GM21515 (cell line): ENCODE results near the gene RABGEF1.
"Not testable (repeated sequence)": the region's sequence is repeated elsewhere in the genome, so short reads cannot be mapped to it uniquely, and the experiment has no call there.

ENCODE experiments used
- ATAC-seq: cut with Tn5 transposase; IDR thresholded peaks from one replicate; pipeline ENCODE4 v1.9.1; 2021; ENCODE audit not compliant: unreplicated experiment

Gene RABGEF1

DNA sequence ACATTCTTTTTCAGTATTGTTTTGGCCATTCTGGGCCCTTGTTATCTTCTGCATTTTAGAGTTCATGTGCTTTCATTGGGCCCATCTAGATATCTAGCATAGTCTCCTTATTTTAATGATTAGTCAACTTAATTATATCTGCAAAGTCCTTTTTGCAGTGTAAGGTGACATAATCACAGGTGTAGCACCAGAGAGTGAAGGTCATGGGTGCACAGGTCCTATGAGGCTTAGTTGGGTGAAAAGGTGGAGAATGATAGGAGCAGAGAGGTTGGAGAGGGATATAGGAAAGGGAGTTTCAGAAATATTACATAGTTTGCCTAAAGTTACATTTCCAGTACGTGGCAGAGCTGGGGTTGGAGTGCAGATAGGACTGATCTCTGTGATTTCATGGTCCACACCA, 24.4 kb downstream of the RABGEF1 start:
- not testable (repeated sequence) for ATAC-seq

- ATAC-seq, result not testable (repeated sequence)
These were observed 24.9 kb downstream of the RABGEF1 start for GRCh38 chr7:66765322-66766025.

DNA sequence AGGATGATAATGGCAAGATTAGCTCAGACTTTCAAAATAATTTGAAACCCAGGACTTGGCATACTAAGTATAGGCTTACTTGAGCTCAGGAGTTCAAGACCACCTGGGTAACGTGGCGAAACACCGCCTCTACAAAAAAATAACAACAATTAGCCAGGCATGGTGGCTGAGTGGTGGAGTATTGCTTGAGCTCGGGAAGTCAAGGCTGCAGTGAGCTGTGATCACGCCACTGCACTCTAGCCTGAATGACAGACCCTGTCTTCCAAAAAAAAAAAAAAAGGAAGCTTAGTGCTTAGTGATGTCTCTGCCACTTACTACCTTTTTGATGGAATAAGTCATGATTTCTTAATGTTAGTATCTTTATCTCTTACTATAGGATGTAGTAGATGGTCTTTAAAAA, 25.5 kb downstream of the RABGEF1 start:
- ATAC-seq, result no peak

GRCh38 chr7:66767486-66767885, 27.0 kb downstream of the RABGEF1 start:
- not testable (repeated sequence) for ATAC-seq

GRCh38 chr7:66768865-66769832, 28.6 kb downstream of the RABGEF1 start:
- no peak for ATAC-seq

DNA sequence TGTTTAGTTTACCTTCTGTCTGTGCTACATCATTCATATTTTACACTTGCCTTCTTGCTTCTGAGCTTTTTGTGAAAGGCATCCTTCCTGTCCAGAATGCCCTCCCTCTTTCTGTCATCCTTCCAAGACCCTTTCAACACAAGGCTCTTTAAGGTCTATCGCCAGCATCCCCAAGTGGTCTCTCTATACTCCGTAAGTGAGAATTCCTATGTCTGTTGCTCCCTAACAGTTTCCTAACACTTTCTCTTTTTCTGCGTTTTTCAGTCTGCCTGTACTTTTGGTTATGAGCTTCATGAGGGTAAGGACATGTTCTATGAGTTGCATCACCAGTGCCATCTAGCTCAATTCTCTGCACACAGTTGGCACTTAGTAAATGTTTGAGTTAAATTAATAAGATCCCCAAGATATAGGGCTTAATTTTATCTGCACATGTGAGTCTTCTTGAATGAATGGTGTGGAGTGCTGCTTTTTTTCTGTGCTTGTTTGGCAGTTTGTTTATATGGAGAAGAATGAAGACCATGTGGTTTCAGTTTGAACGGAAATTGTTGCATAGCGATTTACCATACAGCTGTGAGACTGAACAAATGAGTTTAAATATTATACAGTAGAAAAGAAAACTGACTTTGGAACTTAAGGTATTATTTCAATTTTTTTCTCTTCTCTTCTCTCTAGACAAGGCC, 29.4 kb downstream of the RABGEF1 start:
- ATAC-seq, result no peak

GRCh38 chr7:66771795-66772194, 31.3 kb downstream of the RABGEF1 start:
- no peak for ATAC-seq

DNA sequence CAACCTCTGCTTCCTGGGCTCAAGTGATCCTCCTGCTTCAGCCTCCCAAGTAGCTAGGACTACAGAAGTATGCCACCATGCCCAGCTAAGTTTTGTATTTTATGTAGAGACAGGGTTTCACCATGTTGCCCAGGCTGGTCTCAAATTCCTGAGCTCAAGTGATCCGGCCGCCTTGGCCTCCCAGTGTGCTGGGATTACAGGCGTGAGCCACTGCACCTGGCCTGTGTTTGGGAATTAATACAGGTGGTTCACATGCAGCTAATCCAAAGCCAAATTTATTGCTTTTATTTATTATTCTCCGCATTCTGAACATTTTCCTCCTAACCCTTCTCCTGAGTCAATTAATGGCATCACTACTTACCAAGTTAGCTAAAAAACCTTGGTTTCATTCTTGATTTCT, 33.2 kb downstream of the RABGEF1 start:
- not testable (repeated sequence) for ATAC-seq

DNA sequence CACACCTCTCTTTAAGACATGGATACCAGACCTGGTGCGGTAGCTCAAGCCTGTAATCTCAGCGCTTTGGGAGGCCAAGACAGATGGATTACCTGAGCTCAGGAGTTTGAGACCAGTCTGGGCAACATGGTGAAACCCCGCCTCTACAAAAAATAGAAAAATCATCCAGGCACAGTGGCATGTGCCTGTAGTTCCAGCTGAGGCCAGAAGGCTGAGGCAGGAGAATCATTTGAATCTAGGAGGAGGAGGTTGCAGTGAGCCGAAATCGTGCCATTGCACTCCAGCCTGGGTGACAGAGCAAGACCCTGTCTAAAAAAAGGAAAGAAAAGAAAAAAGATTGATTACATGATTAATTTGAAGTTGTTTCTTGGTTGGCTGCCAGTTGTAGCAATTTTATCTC, 35.9 kb downstream of the RABGEF1 start:
- ATAC-seq, result not testable (repeated sequence)

GRCh38 chr7:66776800-66777442, 36.4 kb downstream of the RABGEF1 start:
- no peak for ATAC-seq

DNA sequence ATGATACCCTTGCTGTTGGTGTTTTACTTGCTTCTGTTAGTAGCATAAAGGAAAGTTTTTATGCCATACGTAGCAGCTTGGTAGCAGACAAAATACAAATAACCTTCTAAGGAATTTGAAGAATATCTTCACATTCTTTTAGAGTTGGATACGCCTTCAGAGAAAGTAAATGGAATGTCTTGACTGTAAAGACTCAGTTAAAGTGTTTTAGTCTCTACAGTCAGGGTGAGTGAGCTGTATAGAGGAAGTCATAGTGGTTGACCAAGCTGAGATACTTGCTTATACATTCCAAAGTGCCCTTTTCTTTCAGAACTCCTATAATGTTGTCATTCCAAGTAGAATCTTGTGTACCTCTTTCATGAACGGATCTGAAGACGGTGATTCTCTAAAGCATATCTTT, 37.7 kb downstream of the RABGEF1 start:
- ATAC-seq, result no peak

- no peak for ATAC-seq
These were observed 39.3 kb downstream of the RABGEF1 start for GRCh38 chr7:66779669-66780409.

GRCh38 chr7:66781408-66782090, 41.0 kb downstream of the RABGEF1 start:
- no peak for ATAC-seq

GRCh38 chr7:66782875-66783274, 42.3 kb downstream of the RABGEF1 start:
- not testable (repeated sequence) for ATAC-seq

DNA sequence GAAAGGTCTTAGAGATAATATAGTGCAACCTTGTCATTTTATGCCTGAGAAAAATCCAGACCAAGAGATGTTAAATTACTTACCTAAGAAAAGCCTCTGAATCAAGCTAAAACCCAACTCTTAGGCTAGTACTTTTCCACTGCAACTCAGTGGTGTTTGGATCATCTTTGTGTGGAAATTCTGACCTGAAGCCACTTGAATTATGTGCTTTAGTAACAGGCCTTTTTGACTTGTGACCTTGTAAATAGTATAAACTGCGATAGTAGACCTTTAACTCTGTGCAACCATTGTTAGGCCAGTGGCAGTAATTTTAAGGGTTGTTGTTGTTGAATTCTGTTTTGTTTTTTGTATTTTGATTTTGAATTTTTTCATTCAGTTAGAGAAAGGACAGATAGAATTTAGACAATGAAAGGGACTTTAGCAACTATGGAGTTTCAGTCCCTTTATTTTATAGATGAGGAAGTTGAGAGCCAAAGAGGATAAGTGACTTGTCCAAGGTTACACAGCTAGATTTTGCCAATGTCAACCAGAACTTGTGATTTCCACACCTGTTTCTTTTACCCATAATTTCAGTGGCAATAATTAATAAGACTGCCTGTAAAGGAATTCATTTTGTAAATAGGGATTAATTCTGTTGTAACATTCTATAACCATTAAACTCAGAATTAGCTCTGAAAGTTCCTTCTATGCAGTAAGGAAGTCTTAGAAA, 43.5 kb downstream of the RABGEF1 start:
- ATAC-seq, result not testable (repeated sequence)

DNA sequence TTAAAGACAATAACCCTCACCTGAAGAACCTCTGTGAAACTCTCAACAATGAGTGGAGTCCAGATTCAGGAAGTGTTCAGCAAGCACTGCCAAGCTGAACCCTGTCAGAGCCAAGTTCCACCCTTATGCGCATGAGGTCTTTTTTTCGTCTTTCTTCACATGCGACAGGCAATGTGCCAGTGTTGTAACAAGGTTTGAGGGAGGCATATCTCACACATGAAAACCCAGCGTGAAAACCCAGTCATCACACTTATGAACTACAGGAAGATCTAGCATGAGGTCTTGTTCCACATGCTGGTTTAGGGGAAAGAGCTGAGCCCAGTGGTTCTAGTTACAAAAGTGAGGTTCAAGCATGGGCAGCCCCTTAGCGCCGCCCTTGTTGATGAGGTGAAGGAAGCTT, 49.7 kb downstream of the RABGEF1 start:
- ATAC-seq, result no peak

GRCh38 chr7:66790725-66791124, 50.2 kb downstream of the RABGEF1 start:
- no peak for ATAC-seq

DNA sequence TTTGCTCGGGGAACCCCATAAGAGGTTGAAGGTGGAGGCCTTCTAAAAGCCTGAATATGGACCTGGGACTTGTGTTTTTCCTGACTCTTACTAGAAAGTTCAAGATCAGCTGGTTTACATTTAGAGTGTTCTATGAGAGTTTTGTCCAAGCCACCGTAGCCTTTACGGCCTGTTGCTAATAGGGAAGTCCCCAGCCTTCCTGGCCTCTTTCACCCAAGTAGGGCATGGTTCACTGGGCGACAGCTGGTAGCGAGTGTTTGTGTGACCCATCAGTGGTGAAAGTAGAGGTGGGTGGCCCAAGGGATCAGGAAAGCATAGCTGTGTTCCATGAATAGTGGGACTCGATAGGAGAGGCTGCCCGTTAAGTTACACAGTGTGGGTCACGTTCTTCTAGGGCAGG, 60.1 kb downstream of the RABGEF1 start:
- no peak for ATAC-seq

DNA sequence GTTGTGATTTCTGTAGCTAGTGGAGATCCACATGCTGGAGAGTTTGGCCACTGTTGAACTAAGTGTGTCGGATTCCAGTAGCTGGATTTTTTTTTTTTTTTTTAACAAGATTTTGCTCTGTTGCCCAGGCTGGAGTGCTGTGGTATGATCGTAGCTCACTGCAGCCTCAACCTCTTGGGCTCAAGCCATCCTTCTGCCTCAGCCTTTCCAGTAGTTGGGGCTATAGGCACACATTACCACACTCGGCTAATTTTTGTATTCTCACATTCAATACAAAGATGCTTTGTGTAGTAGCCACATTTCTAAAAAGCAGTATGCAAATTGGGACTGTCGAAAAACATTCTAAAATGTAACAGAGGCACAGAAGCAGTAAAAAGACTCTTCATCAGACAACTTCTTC, 63.5 kb downstream of the RABGEF1 start:
- ATAC-seq, result no peak
